ENCODE results near the gene PSMD13.

The PSMD13 gene

GRCh38 chr11:282630-283360, 46.0 kb downstream of the PSMD13 start:
- no peak overlapping the region for H4K8ac ChIP-seq (ENCODE audit: low read depth, low read length)
- no peak overlapping the region for H4K5ac ChIP-seq (ENCODE audit: low read length)
- no peak overlapping the region for H3K18ac ChIP-seq (ENCODE audit: low read length)
- no peak for DNase-seq
- no peak overlapping the region for H2AK5ac ChIP-seq (ENCODE audit: low read length)
- H2BK120ac ChIP-seq (ENCODE audit: low read depth, low read length), result no peak overlapping the region
- H3K4ac ChIP-seq (ENCODE audit: low read depth, low read length), result no peak overlapping the region
- peak overlapping the region; percentile 1 for H3K56ac ChIP-seq (ENCODE audit: low read length)
- peaks cover under 1% of the 10 kb centered on the region for H3K4me1 ChIP-seq (ENCODE audit: control insufficient read depth, low read depth, low read length)
- no peaks in the 10 kb centered on the region for H3K79me1 ChIP-seq (ENCODE audit: low read length)
- no peak overlapping the region for H2BK15ac ChIP-seq (replicated peaks; ENCODE audit: low read depth)
- no peak overlapping the region for H2BK5ac ChIP-seq (ENCODE audit: low read length)
- H3K4me3 ChIP-seq (ENCODE audit: low read length), result no peak overlapping the region
- no peak overlapping the region for H3K4me2 ChIP-seq (ENCODE audit: low read length)
- H3K79me2 ChIP-seq (ENCODE audit: control insufficient read depth, insufficient read depth, low read length), result no peaks in the 10 kb centered on the region
- WGBS (ENCODE audit: extremely low coverage, insufficient coverage, low lambda C conversion rate), result no CpG with 5 or more reads among the region's 13 CpGs
- H3K27me3 ChIP-seq (ENCODE audit: insufficient read depth, low read length, poor library complexity), result no peaks in the 10 kb centered on the region
- no peaks in the 10 kb centered on the region for H3K36me3 ChIP-seq (ENCODE audit: control insufficient read depth, insufficient read depth, low read length)
- H3K23ac ChIP-seq (ENCODE audit: low read length), result no peak overlapping the region
- no peak overlapping the region for H3K27ac ChIP-seq (ENCODE audit: low read depth, low read length)
- no peak overlapping the region for H3K9ac ChIP-seq (ENCODE audit: low read length)

DNA sequence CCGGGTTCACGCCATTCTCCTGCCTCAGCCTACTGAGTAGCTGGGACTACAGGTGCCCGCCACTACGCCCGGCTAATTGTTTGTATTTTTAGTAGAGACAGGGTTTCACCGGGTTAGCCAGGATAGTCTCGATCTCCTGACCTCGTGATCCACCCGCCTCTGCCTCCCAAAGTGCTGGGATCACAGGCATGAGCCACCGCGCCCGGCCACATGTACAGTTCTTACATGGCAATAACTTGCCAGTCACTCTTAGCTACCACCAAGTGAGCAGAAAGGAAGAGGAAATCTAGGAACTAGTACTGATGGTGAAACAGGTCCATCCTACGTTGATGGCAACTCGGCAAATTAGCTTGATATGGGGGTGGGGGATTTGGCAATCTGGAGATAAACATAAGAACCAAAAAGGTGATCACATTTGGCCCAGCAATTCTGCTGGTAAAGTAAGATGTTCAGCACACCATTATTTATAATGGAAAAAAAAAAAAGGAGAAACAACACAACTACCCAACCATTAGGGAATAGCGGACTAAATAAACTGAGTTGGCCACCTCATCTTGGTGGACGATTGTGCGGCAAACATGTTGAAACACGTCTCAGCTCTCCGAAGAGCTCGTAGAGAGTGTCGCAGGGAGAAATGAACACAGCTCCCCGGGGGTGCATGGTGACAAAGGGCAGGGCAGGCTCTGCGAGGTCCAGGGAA, 46.8 kb downstream of the PSMD13 start:
- Histone ChIP-seq H3K18ac (ENCODE audit: low read length) (no peak overlapping the region), H4K8ac (ENCODE audit: low read depth, low read length) (no peak overlapping the region), H3K27ac (ENCODE audit: low read depth, low read length) (no peak overlapping the region), H3K4me1 (ENCODE audit: control insufficient read depth, low read depth, low read length) (peaks cover 2% of the 10 kb centered on the region), H3K56ac (ENCODE audit: low read length) (no peak overlapping the region), H3K23ac (ENCODE audit: low read length) (no peak overlapping the region), H3K4me2 (ENCODE audit: low read length) (no peak overlapping the region), H3K36me3 (ENCODE audit: control insufficient read depth, insufficient read depth, low read length) (no peaks in the 10 kb centered on the region), H3K79me1 (ENCODE audit: low read length) (no peaks in the 10 kb centered on the region), H3K4me3 (ENCODE audit: low read length) (no peak overlapping the region), H3K27me3 (ENCODE audit: insufficient read depth, low read length, poor library complexity) (no peaks in the 10 kb centered on the region), H3K79me2 (ENCODE audit: control insufficient read depth, insufficient read depth, low read length) (no peaks in the 10 kb centered on the region), H2BK120ac (ENCODE audit: low read depth, low read length) (no peak overlapping the region), H2BK5ac (ENCODE audit: low read length) (no peak overlapping the region), H2AK5ac (ENCODE audit: low read length) (no peak overlapping the region), H3K9ac (ENCODE audit: low read length) (no peak overlapping the region), H3K4ac (ENCODE audit: low read depth, low read length) (no peak overlapping the region), H4K5ac (ENCODE audit: low read length) (no peak overlapping the region), H2BK15ac (replicated peaks; ENCODE audit: low read depth) (no peak overlapping the region)
- DNase-seq, result no peak
- no CpG with 5 or more reads among the region's 23 CpGs for WGBS (ENCODE audit: extremely low coverage, insufficient coverage, low lambda C conversion rate)

GRCh38 chr11:284105-285020, 47.6 kb downstream of the PSMD13 start:
- no peak overlapping the region for H3K9ac ChIP-seq (ENCODE audit: low read length)
- peak overlapping the region; percentile 31 for H3K56ac ChIP-seq (ENCODE audit: low read length)
- no peak overlapping the region for H3K4me3 ChIP-seq (ENCODE audit: low read length)
- no peak overlapping the region for H2BK15ac ChIP-seq (replicated peaks; ENCODE audit: low read depth)
- no peak overlapping the region for H3K27ac ChIP-seq (ENCODE audit: low read depth, low read length)
- no peaks in the 10 kb centered on the region for H3K79me2 ChIP-seq (ENCODE audit: control insufficient read depth, insufficient read depth, low read length)
- H3K36me3 ChIP-seq (ENCODE audit: control insufficient read depth, insufficient read depth, low read length), result no peaks in the 10 kb centered on the region
- H3K23ac ChIP-seq (ENCODE audit: low read length), result no peak overlapping the region
- no peak overlapping the region for H2BK120ac ChIP-seq (ENCODE audit: low read depth, low read length)
- no peaks in the 10 kb centered on the region for H3K79me1 ChIP-seq (ENCODE audit: low read length)
- no peaks in the 10 kb centered on the region for H3K27me3 ChIP-seq (ENCODE audit: insufficient read depth, low read length, poor library complexity)
- H4K8ac ChIP-seq (ENCODE audit: low read depth, low read length), result no peak overlapping the region
- no CpG with 5 or more reads among the region's 24 CpGs for WGBS (ENCODE audit: extremely low coverage, insufficient coverage, low lambda C conversion rate)
- H3K18ac ChIP-seq (ENCODE audit: low read length), result no peak overlapping the region
- no peak overlapping the region for H2BK5ac ChIP-seq (ENCODE audit: low read length)
- H2AK5ac ChIP-seq (ENCODE audit: low read length), result no peak overlapping the region
- H3K4ac ChIP-seq (ENCODE audit: low read depth, low read length), result no peak overlapping the region
- H4K5ac ChIP-seq (ENCODE audit: low read length), result no peak overlapping the region
- peaks cover 2% of the 10 kb centered on the region for H3K4me1 ChIP-seq (ENCODE audit: control insufficient read depth, low read depth, low read length)
- no peak overlapping the region for H3K4me2 ChIP-seq (ENCODE audit: low read length)
- DNase-seq, result no peak

GRCh38 chr11:285021-285893, 48.5 kb downstream of the PSMD13 start:
- Histone ChIP-seq H3K4me3 (ENCODE audit: low read length) (no peak overlapping the region), H3K36me3 (ENCODE audit: control insufficient read depth, insufficient read depth, low read length) (no peaks in the 10 kb centered on the region), H4K5ac (ENCODE audit: low read length) (no peak overlapping the region), H2BK15ac (replicated peaks; ENCODE audit: low read depth) (no peak overlapping the region), H4K8ac (ENCODE audit: low read depth, low read length) (no peak overlapping the region), H2BK5ac (ENCODE audit: low read length) (no peak overlapping the region), H2AK5ac (ENCODE audit: low read length) (no peak overlapping the region), H3K4ac (ENCODE audit: low read depth, low read length) (no peak overlapping the region), H3K79me1 (ENCODE audit: low read length) (no peaks in the 10 kb centered on the region), H3K27me3 (ENCODE audit: insufficient read depth, low read length, poor library complexity) (no peaks in the 10 kb centered on the region), H3K27ac (ENCODE audit: low read depth, low read length) (no peak overlapping the region), H3K79me2 (ENCODE audit: control insufficient read depth, insufficient read depth, low read length) (no peaks in the 10 kb centered on the region), H3K4me1 (ENCODE audit: control insufficient read depth, low read depth, low read length) (peaks cover 4% of the 10 kb centered on the region), H3K9ac (ENCODE audit: low read length) (no peak overlapping the region), H3K23ac (ENCODE audit: low read length) (no peak overlapping the region), H3K4me2 (ENCODE audit: low read length) (no peak overlapping the region), H3K18ac (ENCODE audit: low read length) (no peak overlapping the region), H2BK120ac (ENCODE audit: low read depth, low read length) (no peak overlapping the region), H3K56ac (ENCODE audit: low read length) (no peak overlapping the region)
- no CpG with 5 or more reads among the region's 29 CpGs for WGBS (ENCODE audit: extremely low coverage, insufficient coverage, low lambda C conversion rate)
- DNase-seq, result no peak

- no peak for DNase-seq
- Histone ChIP-seq H3K27me3 (ENCODE audit: insufficient read depth, low read length, poor library complexity) (no peaks in the 10 kb centered on the region), H3K79me1 (ENCODE audit: low read length) (peaks cover 1% of the 10 kb centered on the region), H3K4me2 (ENCODE audit: low read length) (no peak overlapping the region), H2AK5ac (ENCODE audit: low read length) (no peak overlapping the region), H3K4me1 (ENCODE audit: control insufficient read depth, low read depth, low read length) (peaks cover 8% of the 10 kb centered on the region), H2BK5ac (ENCODE audit: low read length) (no peak overlapping the region), H3K36me3 (ENCODE audit: control insufficient read depth, insufficient read depth, low read length) (no peaks in the 10 kb centered on the region), H3K4ac (ENCODE audit: low read depth, low read length) (no peak overlapping the region), H2BK15ac (replicated peaks; ENCODE audit: low read depth) (no peak overlapping the region), H3K9ac (ENCODE audit: low read length) (no peak overlapping the region), H3K79me2 (ENCODE audit: control insufficient read depth, insufficient read depth, low read length) (no peaks in the 10 kb centered on the region), H3K4me3 (ENCODE audit: low read length) (no peak overlapping the region), H3K27ac (ENCODE audit: low read depth, low read length) (no peak overlapping the region), H4K8ac (ENCODE audit: low read depth, low read length) (no peak overlapping the region), H3K23ac (ENCODE audit: low read length) (no peak overlapping the region), H3K56ac (ENCODE audit: low read length) (no peak overlapping the region), H3K18ac (ENCODE audit: low read length) (no peak overlapping the region), H2BK120ac (ENCODE audit: low read depth, low read length) (no peak overlapping the region), H4K5ac (ENCODE audit: low read length) (no peak overlapping the region)
- no CpG with 5 or more reads among the region's 8 CpGs for WGBS (ENCODE audit: extremely low coverage, insufficient coverage, low lambda C conversion rate)
Observed at GRCh38 chr11:285894-286220, 49.1 kb downstream of the PSMD13 start.

Measured in mesendoderm (in vitro differentiated cells).